ENCODE measurements around the gene MAD1L1.

Gene MAD1L1

GRCh38 chr7:1928645-1929348 is 303.9 kb downstream of the MAD1L1 start:
- TF ChIP-seq, protein P1, sequence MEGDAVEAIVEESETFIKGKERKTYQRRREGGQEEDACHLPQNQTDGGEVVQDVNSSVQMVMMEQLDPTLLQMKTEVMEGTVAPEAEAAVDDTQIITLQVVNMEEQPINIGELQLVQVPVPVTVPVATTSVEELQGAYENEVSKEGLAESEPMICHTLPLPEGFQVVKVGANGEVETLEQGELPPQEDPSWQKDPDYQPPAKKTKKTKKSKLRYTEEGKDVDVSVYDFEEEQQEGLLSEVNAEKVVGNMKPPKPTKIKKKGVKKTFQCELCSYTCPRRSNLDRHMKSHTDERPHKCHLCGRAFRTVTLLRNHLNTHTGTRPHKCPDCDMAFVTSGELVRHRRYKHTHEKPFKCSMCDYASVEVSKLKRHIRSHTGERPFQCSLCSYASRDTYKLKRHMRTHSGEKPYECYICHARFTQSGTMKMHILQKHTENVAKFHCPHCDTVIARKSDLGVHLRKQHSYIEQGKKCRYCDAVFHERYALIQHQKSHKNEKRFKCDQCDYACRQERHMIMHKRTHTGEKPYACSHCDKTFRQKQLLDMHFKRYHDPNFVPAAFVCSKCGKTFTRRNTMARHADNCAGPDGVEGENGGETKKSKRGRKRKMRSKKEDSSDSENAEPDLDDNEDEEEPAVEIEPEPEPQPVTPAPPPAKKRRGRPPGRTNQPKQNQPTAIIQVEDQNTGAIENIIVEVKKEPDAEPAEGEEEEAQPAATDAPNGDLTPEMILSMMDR (IDR thresholded peaks at IDR 0.05; ENCODE audit: low read depth, low read length, missing control alignments) = no peak
- no peak overlapping the region for H3K4me3 ChIP-seq (ENCODE audit: low read depth, low read length)
- in situ Hi-C loops (cut with HindIII; ENCODE audit: low sequenced_read_pairs) = no loop called here
- no peak for DNase-seq (ENCODE audit: low read depth)

DNA sequence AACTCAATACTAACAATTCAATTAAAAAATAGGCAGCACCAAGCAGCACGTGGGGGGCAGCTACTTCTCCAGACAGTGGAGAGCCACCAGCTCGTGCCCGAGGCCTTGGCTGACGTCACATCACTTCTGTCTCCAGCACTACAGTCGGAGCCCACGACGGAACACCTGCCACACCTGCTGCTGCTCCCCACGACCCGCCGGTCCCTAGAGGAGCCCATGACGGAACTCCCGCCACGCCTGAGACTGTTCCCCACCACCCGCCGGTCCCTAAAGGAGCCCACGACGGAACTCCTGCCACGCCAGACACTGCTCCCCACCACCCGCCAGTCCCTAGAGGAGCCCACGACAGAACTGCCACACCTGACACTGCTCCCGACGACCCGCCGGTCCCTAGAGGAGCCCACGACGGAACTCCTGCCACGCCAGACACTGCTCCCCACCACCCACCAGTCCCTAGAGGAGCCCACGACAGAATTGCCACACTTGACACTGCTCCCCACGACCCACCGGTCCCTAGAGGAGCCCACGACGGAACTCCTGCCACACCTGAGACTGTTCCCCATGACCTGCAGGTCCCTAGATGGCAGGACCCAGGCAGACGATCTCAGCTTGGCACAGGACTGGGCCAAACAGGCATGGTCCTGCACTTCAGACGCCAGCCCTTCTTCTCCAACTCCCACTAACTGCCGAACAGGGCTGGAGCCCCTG is 304.7 kb downstream of the MAD1L1 start:
- TF ChIP-seq, protein P1 (IDR thresholded peaks at IDR 0.05; ENCODE audit: low read depth, low read length, missing control alignments) = no peak
- no peak overlapping the region for H3K4me3 ChIP-seq (ENCODE audit: low read depth, low read length)
- in situ Hi-C loops (cut with HindIII; ENCODE audit: low sequenced_read_pairs) = no loop called here
- DNase-seq (ENCODE audit: low read depth) = no peak

GRCh38 chr7:1926908-1927306 is 305.8 kb downstream of the MAD1L1 start:
- TF ChIP-seq, protein P1 (IDR thresholded peaks at IDR 0.05; ENCODE audit: low read depth, low read length, missing control alignments) = no peak
- H3K4me3 ChIP-seq (ENCODE audit: low read depth, low read length) = no peak overlapping the region
- in situ Hi-C loops (cut with HindIII; ENCODE audit: low sequenced_read_pairs) = no loop called here
- no peak for DNase-seq (ENCODE audit: low read depth)

DNA sequence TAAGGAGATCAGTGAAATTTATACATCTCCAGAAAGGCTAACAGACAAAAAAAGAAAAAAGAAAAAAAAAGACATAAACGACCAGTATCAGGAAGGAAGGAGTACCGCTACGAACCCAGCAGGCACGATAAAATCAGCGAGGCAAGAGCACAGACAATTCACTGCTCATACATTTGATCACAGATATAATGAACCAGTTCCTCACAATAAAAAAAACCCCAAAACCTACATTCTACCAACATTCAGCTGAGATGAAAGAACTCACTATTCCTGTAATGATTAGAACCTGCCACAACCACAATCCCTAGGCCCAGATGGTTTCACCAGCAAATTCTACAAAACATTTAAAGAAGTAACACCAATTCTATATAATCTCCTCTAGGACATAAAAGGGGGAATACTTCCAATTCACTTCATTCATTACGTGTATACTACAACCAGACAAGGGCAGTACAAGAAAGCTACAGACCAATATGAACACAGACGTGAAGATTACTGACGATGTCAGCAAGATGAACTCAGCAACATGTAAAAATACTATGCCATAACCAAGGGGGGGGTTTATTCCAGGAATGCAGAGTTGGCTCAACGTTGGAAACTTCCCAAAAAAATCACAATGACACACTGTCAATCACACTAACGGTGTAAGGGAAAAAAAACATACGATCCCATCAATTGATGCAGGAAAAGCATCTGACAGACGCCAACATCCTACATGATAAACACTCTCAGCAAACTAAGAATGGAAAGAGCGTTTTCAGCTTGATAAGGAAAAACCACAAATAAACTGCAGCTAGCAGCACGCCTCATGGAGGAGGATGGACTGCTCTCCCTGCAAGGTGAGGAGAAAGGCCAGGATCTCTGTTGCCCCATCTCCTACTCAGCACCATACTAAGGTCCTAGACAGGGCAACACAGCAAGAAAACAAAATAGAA is 306.5 kb downstream of the MAD1L1 start:
- no peak overlapping the region for H3K4me3 ChIP-seq (ENCODE audit: low read depth, low read length)
- TF ChIP-seq, protein P1 (IDR thresholded peaks at IDR 0.05; ENCODE audit: low read depth, low read length, missing control alignments) = no peak
- in situ Hi-C loops (cut with HindIII; ENCODE audit: low sequenced_read_pairs) = no loop called here
- DNase-seq (ENCODE audit: low read depth) = no peak

DNA sequence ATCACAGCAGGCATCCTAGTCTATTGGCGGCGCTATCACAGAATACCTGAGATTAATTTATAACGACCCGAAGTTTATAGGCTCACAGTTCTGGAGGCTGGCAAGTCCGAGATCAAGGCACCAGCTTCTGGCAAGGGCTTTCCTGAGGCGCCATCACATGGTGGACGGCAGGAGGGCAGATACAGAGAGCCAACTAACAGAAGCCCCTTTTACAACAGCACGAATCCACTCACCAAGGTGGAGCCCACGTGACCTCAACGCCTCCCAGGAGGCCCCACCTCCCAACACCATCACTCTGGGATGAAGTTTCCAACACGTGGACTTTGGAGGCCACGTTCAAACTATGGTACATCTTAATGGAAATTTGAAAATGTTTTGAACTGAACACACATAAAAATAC is 307.4 kb downstream of the MAD1L1 start:
- H3K4me3 ChIP-seq (ENCODE audit: low read depth, low read length) = no peak overlapping the region
- TF ChIP-seq, protein P1 (IDR thresholded peaks at IDR 0.05; ENCODE audit: low read depth, low read length, missing control alignments) = peak; percentile 16
- in situ Hi-C loops (cut with HindIII; ENCODE audit: low sequenced_read_pairs) = no loop called here
- DNase-seq (ENCODE audit: low read depth) = no peak

DNA sequence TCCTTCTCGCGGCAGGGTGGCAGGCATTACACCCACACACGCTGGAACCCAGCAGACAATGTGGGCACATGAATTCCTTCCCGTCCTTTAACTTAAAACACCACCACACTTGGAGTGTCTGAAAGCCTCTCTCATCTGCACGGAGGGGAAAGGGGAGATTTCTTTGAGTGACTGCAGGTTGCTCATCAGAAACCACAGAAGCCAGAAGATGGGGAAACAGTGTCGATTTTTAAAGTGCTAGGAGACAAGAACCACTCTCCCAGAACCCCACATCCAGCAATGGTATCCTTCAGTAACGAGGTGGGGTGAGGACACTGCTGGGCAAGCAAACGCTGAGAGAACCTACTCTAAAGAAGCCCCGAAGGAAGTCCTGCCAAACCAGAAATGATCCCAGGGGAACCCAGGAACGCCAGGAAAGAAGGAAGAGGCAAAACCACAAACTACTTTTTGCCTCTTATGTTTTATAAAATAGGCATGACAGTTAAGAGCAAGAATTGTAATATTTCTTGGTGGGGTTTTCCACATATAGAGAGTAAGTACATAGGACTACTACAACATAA is 308.4 kb downstream of the MAD1L1 start:
- peak; percentile 27 for DNase-seq (ENCODE audit: low read depth)
- H3K4me3 ChIP-seq (ENCODE audit: low read depth, low read length) = no peak overlapping the region
- TF ChIP-seq, protein P1 (IDR thresholded peaks at IDR 0.05; ENCODE audit: low read depth, low read length, missing control alignments) = no peak
- in situ Hi-C loops (cut with HindIII; ENCODE audit: low sequenced_read_pairs) = loop anchor here (5.0 kb wide), 1 partner anchor 48 kb away; no protein-coding TSS in a partner anchor

Data from astrocyte of the cerebellum (primary cell).